OCI-LY1 (cell line): ENCODE data around the gene TMEM45A.
"Not testable (repeated sequence)": the region's sequence is repeated elsewhere in the genome, so short reads cannot be mapped to it uniquely, and the experiment has no call there.

Experiments used
- H2AFZ ChIP-seq: fragments of 200-600 bp; sonication (generic), shearing (Covaris generic); 2 replicates; pipeline ENCODE4 v1.6.0; 2014; ENCODE audit warnings: antibody characterized with exemption, mild to moderate bottlenecking, low read length
- H3F3A ChIP-seq: fragments of 200-600 bp; sonication (generic), shearing (Covaris generic); 2 replicates; pipeline ENCODE4 v1.6.0; 2014; ENCODE audit warnings: mild to moderate bottlenecking, antibody characterized with exemption, low read length, moderate library complexity; ENCODE audit not compliant: insufficient read depth
- H3K27ac ChIP-seq: fragments of 200-600 bp; sonication (generic); 2 replicates; pipeline ENCODE4 v1.5.1; 2014; ENCODE audit warnings: low read length, mixed run types, mild to moderate bottlenecking, low read depth; ENCODE audit not compliant: poor library complexity, severe bottlenecking
- H3K27me3 ChIP-seq: fragments of 200-600 bp; sonication (generic); 2 replicates; pipeline ENCODE4 v1.6.0; 2014; ENCODE audit warnings: antibody characterized with exemption, mild to moderate bottlenecking, low read length, moderate library complexity; ENCODE audit not compliant: insufficient read depth
- H3K36me3 ChIP-seq: fragments of 200-600 bp; sonication (generic); 2 replicates; pipeline ENCODE4 v1.6.1; 2014; ENCODE audit warnings: mild to moderate bottlenecking, antibody characterized with exemption, low read length, moderate library complexity, mixed read lengths; ENCODE audit not compliant: insufficient read depth
- H3K4me1 ChIP-seq: fragments of 200-600 bp; sonication (generic); 2 replicates; pipeline ENCODE4 v1.5.1; 2014; ENCODE audit warnings: mild to moderate bottlenecking, low read length, moderate library complexity; ENCODE audit not compliant: insufficient read depth, severe bottlenecking
- H3K4me2 ChIP-seq: fragments of 200-600 bp; sonication (generic), shearing (Covaris generic); 2 replicates; pipeline ENCODE4 v1.6.1; 2014; ENCODE audit warnings: low read length
- H3K4me3 ChIP-seq: fragments of 200-600 bp; sonication (generic); 2 replicates; pipeline ENCODE4 v1.5.1; 2014; ENCODE audit warnings: low read length, low read depth, mild to moderate bottlenecking, mixed read lengths; ENCODE audit not compliant: poor library complexity, severe bottlenecking
- H3K79me2 ChIP-seq: fragments of 200-600 bp; shearing (Covaris generic); 2 replicates; pipeline ENCODE4 v1.6.1; 2016; ENCODE audit warnings: mixed run types, low read length, mixed read lengths; ENCODE audit not compliant: insufficient read depth
- H3K9ac ChIP-seq: fragments of 200-600 bp; sonication (generic), shearing (Covaris generic); 2 replicates; pipeline ENCODE4 v1.6.1; 2014; ENCODE audit warnings: mild to moderate bottlenecking, low read length, mixed read lengths
- H3K9me2 ChIP-seq: fragments of 200-600 bp; sonication (generic), shearing (Covaris generic); 2 replicates; pipeline ENCODE4 v1.6.1; 2014; ENCODE audit warnings: low read depth, mild to moderate bottlenecking, low read length, mixed read lengths
- H3K9me3 ChIP-seq: fragments of 200-600 bp; shearing (Covaris generic); 2 replicates; pipeline ENCODE4 v1.6.1; 2014; ENCODE audit warnings: low read length, mixed read lengths
- H4K20me1 ChIP-seq: fragments of 200-600 bp; sonication (generic), shearing (Covaris generic); 2 replicates; pipeline ENCODE4 v1.6.0; 2016; ENCODE audit warnings: mild to moderate bottlenecking, low read length; ENCODE audit not compliant: insufficient read depth
- EZH2 ChIP-seq: fragments of 200-600 bp; sonication (generic), shearing (Covaris generic); IDR thresholded peaks from 2 replicates; pipeline ENCODE4 v1.8.0; 2017; ENCODE audit warnings: borderline replicate concordance, mixed run types, mild to moderate bottlenecking, antibody characterized with exemption, low read length, moderate library complexity, mixed read lengths
- TF ChIP-seq, protein P1 (sequence below): fragments of 200-600 bp; sonication (generic), shearing (Covaris generic); IDR thresholded peaks from 2 replicates; pipeline ENCODE4 v1.5.1; 2017; ENCODE audit warnings: mild to moderate bottlenecking, antibody characterized with exemption, low read length, moderate library complexity, mixed read lengths

TMEM45A gene

DNA sequence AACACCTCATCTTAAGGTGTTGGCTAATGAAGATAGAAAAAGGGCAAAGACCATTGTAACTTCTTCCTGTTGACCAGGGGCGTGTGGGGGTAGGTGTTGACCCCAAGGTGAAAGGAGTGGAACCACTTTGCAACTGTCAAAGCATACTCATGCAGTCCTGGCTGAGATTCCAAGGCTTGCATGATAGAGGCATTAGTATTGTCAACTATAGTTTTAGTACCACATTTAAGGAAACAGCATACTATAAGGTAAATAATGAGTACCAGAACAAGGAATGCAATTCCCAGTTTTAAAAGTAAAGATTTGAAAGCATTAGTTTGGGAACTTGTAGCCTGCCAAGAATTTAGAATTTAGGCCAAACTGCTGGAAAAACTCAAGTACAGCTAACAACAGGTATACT is 89.2 kb downstream of the TMEM45A start:
- H3K4me1 ChIP-seq = no peaks in the 10 kb centered on the region
- no peaks in the 10 kb centered on the region for H3K9me2 ChIP-seq
- no peak overlapping the region for H3K27ac ChIP-seq
- no peaks in the 10 kb centered on the region for H3K79me2 ChIP-seq
- no peaks in the 10 kb centered on the region; the same call in 1 of the 2 replicates for H3K36me3 ChIP-seq
- H3F3A ChIP-seq = no peaks in the 10 kb centered on the region
- no peak overlapping the region for H3K4me3 ChIP-seq
- H3K9ac ChIP-seq = no peak overlapping the region
- TF ChIP-seq EZH2 = no peak
- TF ChIP-seq, protein P1, sequence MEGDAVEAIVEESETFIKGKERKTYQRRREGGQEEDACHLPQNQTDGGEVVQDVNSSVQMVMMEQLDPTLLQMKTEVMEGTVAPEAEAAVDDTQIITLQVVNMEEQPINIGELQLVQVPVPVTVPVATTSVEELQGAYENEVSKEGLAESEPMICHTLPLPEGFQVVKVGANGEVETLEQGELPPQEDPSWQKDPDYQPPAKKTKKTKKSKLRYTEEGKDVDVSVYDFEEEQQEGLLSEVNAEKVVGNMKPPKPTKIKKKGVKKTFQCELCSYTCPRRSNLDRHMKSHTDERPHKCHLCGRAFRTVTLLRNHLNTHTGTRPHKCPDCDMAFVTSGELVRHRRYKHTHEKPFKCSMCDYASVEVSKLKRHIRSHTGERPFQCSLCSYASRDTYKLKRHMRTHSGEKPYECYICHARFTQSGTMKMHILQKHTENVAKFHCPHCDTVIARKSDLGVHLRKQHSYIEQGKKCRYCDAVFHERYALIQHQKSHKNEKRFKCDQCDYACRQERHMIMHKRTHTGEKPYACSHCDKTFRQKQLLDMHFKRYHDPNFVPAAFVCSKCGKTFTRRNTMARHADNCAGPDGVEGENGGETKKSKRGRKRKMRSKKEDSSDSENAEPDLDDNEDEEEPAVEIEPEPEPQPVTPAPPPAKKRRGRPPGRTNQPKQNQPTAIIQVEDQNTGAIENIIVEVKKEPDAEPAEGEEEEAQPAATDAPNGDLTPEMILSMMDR = no peak
- H4K20me1 ChIP-seq = no peaks in the 10 kb centered on the region
- no peaks in the 10 kb centered on the region for H3K9me3 ChIP-seq
- H3K4me2 ChIP-seq = no peak overlapping the region
- no peak overlapping the region for H2AFZ ChIP-seq
- no peaks in the 10 kb centered on the region for H3K27me3 ChIP-seq

DNA sequence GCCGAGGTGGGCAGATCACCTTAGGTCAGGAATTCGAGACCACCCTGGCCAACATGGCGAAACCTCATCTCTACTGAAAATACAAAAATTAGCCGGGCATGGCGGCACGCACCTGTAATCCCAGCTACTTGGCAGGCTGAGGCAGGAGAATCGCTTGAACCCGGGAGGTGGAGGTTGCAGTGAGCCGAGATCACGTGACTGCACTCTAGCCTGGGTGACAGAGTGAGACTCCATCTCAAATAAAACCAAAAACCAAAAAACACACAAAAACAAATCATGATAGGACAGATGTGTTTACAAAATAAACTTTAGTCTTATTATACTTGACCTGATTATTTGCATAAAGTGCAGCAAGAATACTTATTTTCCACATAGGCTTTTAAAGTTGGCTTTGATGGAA is 89.7 kb downstream of the TMEM45A start:
- not testable (repeated sequence) for H3K9me2 ChIP-seq, H3K4me3 ChIP-seq, H3K9me3 ChIP-seq, H3K27me3 ChIP-seq, H3K4me1 ChIP-seq, H3K27ac ChIP-seq, H3K9ac ChIP-seq, H3F3A ChIP-seq, H2AFZ ChIP-seq, H4K20me1 ChIP-seq, H3K79me2 ChIP-seq, H3K36me3 ChIP-seq, H3K4me2 ChIP-seq

DNA sequence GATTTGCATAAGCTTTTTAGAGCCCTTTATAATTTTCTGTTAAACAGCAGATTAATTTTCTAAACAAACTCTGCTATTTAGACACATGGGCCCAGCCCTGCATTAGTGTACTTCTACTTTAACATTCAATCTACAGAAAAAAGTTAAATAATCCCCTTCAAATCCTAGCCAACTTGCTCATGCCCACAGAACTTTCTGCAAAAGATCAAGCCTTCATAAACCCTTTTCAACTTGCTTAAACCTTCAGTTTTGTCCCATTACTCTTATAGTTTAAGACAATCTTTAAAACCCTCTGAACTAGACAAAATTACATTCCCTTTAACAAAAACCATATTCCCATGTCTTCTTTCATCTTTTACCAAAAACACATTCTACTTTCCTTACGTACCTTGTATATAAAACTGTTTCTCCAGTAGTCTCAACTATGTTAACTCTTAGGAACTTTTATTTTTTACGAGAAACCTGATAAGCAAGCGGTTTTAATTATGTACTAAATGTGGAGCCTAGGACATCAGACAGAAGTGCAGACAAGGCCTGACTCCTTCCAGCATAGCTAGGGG is 91.8 kb downstream of the TMEM45A start:
- no peak overlapping the region for H3K27ac ChIP-seq
- no peaks in the 10 kb centered on the region for H3K27me3 ChIP-seq
- no peak overlapping the region for H3K4me2 ChIP-seq
- H3K36me3 ChIP-seq = no peaks in the 10 kb centered on the region; the same call in 1 of the 2 replicates
- no peaks in the 10 kb centered on the region for H3K9me3 ChIP-seq
- H3K79me2 ChIP-seq = no peaks in the 10 kb centered on the region
- H3K4me1 ChIP-seq = no peaks in the 10 kb centered on the region
- H2AFZ ChIP-seq = no peak overlapping the region
- no peaks in the 10 kb centered on the region for H3F3A ChIP-seq
- TF ChIP-seq, protein P1 = no peak
- TF ChIP-seq EZH2 = no peak
- H4K20me1 ChIP-seq = no peaks in the 10 kb centered on the region
- H3K9ac ChIP-seq = no peak overlapping the region
- no peak overlapping the region for H3K4me3 ChIP-seq
- no peaks in the 10 kb centered on the region for H3K9me2 ChIP-seq

DNA sequence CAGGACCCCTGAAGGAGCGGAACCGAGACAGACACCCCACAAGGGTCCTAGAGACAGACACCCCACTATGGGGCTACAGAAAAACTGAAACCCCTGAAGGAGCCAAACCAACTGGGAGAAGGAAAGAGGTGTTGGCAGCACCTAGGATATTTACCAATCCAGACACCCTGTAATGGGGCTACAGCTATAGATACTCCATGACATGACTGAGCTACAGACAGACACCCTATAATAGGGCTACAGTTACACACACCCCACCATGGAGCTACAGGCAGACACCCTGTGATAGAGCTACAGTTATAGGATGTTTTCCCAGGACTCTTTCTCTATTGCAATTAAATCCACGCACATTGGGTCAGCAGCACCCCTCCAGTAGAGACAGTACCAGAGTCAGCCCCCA is 94.4 kb downstream of the TMEM45A start:
- no peaks in the 10 kb centered on the region for H3K9me3 ChIP-seq
- no peaks in the 10 kb centered on the region; the same call in 1 of the 2 replicates for H3K36me3 ChIP-seq
- H4K20me1 ChIP-seq = no peaks in the 10 kb centered on the region
- no peaks in the 10 kb centered on the region for H3K4me1 ChIP-seq
- H3K27ac ChIP-seq = no peak overlapping the region
- H3K9me2 ChIP-seq = no peaks in the 10 kb centered on the region
- no peak overlapping the region for H3K4me3 ChIP-seq
- no peak overlapping the region for H3K9ac ChIP-seq
- H3F3A ChIP-seq = no peaks in the 10 kb centered on the region
- no peak overlapping the region for H2AFZ ChIP-seq
- no peak overlapping the region for H3K4me2 ChIP-seq
- no peaks in the 10 kb centered on the region for H3K79me2 ChIP-seq
- TF ChIP-seq EZH2 = no peak
- TF ChIP-seq, protein P1 = no peak
- H3K27me3 ChIP-seq = no peaks in the 10 kb centered on the region
